OCI-LY3 (cell line): Measurements from ENCODE around the gene MOV10.

Experiments
- CTCF ChIP-seq: fragments of 200-600, 300-600 bp; sonication (generic); IDR thresholded peaks from 2 replicates; pipeline ENCODE4 v1.5.1; 2014; ENCODE audit warnings: antibody characterized with exemption, low read length, low read depth
- EZH2phosphoT487 ChIP-seq: fragments of 200-600 bp; shearing (Covaris generic); IDR thresholded peaks from 2 replicates; pipeline ENCODE4 v1.6.1; 2018; ENCODE audit warnings: antibody characterized with exemption, mixed run types, low read depth

GRCh38 chr1:112697781-112698201 lies 23.3 kb downstream of the MOV10 start:
- TF ChIP-seq CTCF (no peak), EZH2phosphoT487 (no peak)
